WERI-Rb-1 (cell line): Measurements from ENCODE around the gene MIA.
A peak's percentile ranks its signal among the peaks of the same experiment; 100 is the strongest.

Experiments
- DNase-seq: peaks from one replicate; pipeline ENCODE4 v3.0.0-alpha.2; 2020
- H3K27ac ChIP-seq: fragments of 250-450 bp; sonication (Bioruptor Pico); 2 replicates; pipeline ENCODE4 v1.5.1; 2020; ENCODE audit warnings: mild to moderate bottlenecking, moderate library complexity
- H3K27me3 ChIP-seq: fragments of 250-450 bp; sonication (Bioruptor Pico); 2 replicates; pipeline ENCODE4 v1.5.1; 2021; ENCODE audit warnings: mild to moderate bottlenecking, low read depth, moderate library complexity; ENCODE audit not compliant: insufficient read depth, severe bottlenecking
- H3K36me3 ChIP-seq: fragments of 250-450 bp; sonication (Bioruptor Pico); 2 replicates; pipeline ENCODE4 v1.5.1; 2020; ENCODE audit warnings: mild to moderate bottlenecking, moderate library complexity
- H3K4me3 ChIP-seq: 2 replicates; pipeline ENCODE4 v1.5.1; 2011; ENCODE audit warnings: low read depth, mild to moderate bottlenecking, control low read depth, low read length
- H3K9me3 ChIP-seq: fragments of 250-450 bp; sonication (Bioruptor Pico); 2 replicates; pipeline ENCODE4 v1.5.1; 2021; ENCODE audit warnings: mild to moderate bottlenecking, moderate library complexity; ENCODE audit not compliant: severe bottlenecking
- CTCF ChIP-seq: IDR thresholded peaks from 2 replicates; pipeline ENCODE4 v1.5.1; 2011; ENCODE audit warnings: low read depth, mild to moderate bottlenecking, control low read depth, inconsistent platforms, low read length

Gene MIA

GRCh38 chr19:40786060-40787037 is 11.0 kb downstream of the MIA start:
- Histone ChIP-seq H3K36me3 (no peaks in the 10 kb centered on the region), H3K27ac (peak overlapping the region; percentile 60), H3K4me3 (no peak overlapping the region), H3K27me3 (no peaks in the 10 kb centered on the region), H3K9me3 (no peaks in the 10 kb centered on the region)
- TF ChIP-seq CTCF, result no peak
- DNase-seq, result no peak

GRCh38 chr19:40791349-40791748 is 16.0 kb downstream of the MIA start:
- Histone ChIP-seq H3K36me3 (no peaks in the 10 kb centered on the region), H3K27me3 (no peaks in the 10 kb centered on the region), H3K9me3 (no peaks in the 10 kb centered on the region), H3K27ac (no peak overlapping the region), H3K4me3 (no peak overlapping the region)
- no peak for TF ChIP-seq CTCF
- DNase-seq, result no peak

GRCh38 chr19:40791996-40792395 is 16.7 kb downstream of the MIA start:
- no peak for TF ChIP-seq CTCF
- no peak for DNase-seq
- Histone ChIP-seq H3K27me3 (no peaks in the 10 kb centered on the region), H3K36me3 (no peaks in the 10 kb centered on the region), H3K4me3 (no peak overlapping the region), H3K9me3 (no peaks in the 10 kb centered on the region), H3K27ac (no peak overlapping the region)

GRCh38 chr19:40797166-40797962 is 22.0 kb downstream of the MIA start:
- no peak overlapping the region for H3K4me3 ChIP-seq
- H3K27me3 ChIP-seq, result no peaks in the 10 kb centered on the region
- DNase-seq, result no peak
- H3K9me3 ChIP-seq, result no peaks in the 10 kb centered on the region
- peak overlapping the region; percentile 86 for H3K27ac ChIP-seq
- no peak for TF ChIP-seq CTCF
- peaks cover 22% of the 10 kb centered on the region for H3K36me3 ChIP-seq

- TF ChIP-seq CTCF, result peak; percentile 66
- H3K27ac ChIP-seq, result peak overlapping the region; percentile 86
- H3K9me3 ChIP-seq, result no peaks in the 10 kb centered on the region
- peak overlapping the region; percentile 83 for H3K4me3 ChIP-seq
- DNase-seq, result peak; percentile 91
- no peaks in the 10 kb centered on the region for H3K27me3 ChIP-seq
- H3K36me3 ChIP-seq, result peaks cover 29% of the 10 kb centered on the region
Observed at GRCh38 chr19:40797963-40798682, 22.8 kb downstream of the MIA start.
